GM19043 (cell line): ENCODE results near the gene CNST.
"Not testable (repeated sequence)": the region's sequence is repeated elsewhere in the genome, so short reads cannot be mapped to it uniquely, and the experiment has no call there.

ENCODE experiments used
- ATAC-seq: cut with Tn5 transposase; IDR thresholded peaks from one replicate; pipeline ENCODE4 v1.9.1; 2021; ENCODE audit warnings: low read depth; ENCODE audit not compliant: unreplicated experiment

CNST gene

DNA sequence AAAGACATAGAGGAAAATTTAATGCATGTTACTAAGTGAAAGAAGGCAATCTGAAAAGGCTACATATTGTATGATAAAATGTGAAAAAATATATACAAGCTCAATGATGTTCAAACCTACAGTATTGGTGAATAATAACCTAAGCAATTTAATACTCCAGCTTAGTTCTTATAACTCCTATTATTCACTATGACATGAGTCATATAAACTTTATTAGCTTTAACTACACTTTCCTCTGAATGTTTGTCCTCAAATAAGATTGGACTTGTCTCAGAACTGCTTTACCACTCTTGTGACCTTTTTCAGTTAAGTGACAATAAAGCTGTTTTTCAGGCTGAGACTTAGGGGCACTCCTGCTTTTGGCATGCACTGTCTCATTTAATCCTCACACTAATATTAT lies 50.9 kb downstream of the CNST start:
- no peak for ATAC-seq

DNA sequence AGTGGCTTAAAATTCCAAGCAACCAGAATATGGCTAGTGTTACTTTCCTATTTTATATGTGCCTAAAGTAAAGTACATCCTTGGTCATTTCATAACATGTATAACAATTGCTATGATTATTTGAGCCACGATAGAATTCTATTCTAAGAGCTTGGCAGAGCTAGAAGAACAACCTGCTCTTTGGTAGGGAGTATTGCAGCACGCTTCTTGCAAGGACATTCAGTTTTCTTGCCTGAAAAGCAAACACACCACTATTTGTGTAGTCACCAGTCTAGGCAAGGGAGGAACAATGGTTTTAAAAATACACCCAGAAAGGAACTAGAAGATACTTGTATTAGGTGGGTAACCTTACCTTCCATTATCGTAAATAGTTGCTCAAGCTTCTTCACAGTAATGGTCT lies 51.5 kb downstream of the CNST start:
- no peak for ATAC-seq

- no peak for ATAC-seq
Measured at GRCh38 chr1:246618240-246618808, 52.1 kb downstream of the CNST start.

- ATAC-seq: no peak
Measured at GRCh38 chr1:246622035-246622652, 55.9 kb downstream of the CNST start.

DNA sequence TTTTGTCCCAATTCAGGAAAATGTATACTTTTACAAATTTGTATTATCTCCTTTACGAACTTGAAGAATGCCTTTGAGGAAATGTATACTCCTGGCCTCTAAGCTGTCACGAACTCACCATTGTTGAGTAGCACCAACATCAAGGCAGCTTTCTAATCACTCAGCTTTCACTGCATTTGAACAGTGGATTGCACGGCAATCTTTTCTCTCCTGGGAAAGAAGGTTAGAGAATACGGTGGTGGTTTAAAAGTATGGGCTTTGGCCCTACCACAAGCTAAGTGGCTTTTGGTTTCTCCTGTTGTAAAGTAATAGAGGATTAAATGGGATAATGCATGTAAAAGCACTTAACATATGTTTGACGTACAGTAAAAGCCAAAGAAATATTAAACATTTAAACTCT lies 57.8 kb downstream of the CNST start:
- ATAC-seq: no peak

DNA sequence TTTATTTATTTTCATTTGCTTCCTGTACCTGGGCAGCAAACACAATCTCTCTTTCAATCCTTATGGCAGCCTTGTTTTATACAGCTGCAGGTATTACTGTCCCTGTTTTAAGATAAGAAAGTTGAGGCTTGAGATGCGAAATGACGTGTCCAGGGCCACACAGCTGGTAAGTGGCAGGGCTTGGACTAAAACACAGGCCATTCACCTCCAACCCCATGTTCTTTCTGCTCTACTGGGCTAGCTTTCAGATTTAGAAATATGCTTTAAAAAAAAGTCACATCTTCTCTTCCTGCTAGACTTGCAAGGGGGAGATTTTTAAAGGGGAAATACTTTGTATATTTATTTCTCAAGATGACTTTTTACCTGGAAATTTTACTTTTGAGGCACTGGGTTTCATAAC lies 62.8 kb downstream of the CNST start:
- peak; percentile 90 for ATAC-seq

DNA sequence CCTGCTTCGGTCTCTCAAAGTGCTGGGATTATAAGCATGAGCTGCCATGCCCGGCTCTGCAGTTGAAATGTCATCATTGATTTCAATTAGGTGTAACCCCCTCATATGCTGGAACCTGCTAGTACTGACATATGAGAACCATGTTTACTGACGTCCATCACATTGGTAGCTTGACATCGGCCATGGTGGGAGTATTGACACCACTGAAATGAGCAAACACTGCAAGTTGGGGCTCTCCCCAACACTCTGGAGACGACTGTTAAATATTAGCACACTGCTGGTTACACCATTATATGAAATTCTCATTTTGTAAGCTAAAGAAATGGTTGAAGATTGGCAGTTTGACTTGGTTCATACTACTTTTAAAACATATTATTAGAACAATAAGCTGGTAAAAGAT lies 63.7 kb downstream of the CNST start:
- peak; percentile 36 for ATAC-seq

GRCh38 chr1:246631426-246631825 lies 65.2 kb downstream of the CNST start:
- no peak for ATAC-seq

DNA sequence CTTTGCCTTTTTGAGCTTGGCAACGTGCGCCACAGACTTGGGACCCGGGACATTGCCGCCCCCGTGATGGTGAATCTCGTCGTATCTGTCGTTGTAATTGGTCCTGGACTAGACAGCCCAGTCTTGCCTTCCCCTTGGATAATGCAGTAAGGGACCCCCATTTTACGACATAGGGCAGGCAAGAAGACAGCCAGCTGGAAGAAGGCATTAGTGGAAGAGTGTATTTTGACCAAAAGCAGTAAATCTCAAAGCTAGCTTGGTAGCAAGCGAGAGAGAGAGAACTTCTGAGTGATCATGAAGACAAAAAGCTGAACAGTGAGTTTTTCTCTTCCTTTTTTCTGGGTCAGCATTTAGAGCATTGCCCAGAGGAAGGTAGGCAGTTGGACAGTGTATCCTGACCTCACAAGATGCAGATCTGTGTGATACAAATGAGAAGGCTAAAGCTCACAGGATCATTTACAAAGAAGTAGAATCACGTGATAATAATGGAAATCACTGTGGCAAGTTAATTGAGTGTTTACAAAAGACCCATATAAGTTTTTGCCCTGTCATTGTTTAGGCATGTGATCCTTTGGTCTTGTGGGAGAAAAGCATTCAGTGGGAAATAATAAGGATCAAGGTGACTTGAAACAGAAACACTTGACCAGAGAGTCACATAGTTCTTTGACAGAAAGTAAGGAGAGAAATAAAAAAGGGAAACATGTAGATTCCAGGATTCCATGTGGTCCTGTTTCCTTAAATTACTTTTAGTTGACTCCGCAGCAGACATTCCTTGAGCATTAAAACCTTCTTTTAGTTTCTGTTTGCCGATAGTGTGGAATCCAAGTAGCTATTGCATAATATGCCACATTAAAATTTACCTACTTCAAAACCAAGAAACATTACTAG lies 66.3 kb downstream of the CNST start:
- ATAC-seq: no peak

- not testable (repeated sequence) for ATAC-seq
Measured at GRCh38 chr1:246634659-246635058, 68.4 kb downstream of the CNST start.

DNA sequence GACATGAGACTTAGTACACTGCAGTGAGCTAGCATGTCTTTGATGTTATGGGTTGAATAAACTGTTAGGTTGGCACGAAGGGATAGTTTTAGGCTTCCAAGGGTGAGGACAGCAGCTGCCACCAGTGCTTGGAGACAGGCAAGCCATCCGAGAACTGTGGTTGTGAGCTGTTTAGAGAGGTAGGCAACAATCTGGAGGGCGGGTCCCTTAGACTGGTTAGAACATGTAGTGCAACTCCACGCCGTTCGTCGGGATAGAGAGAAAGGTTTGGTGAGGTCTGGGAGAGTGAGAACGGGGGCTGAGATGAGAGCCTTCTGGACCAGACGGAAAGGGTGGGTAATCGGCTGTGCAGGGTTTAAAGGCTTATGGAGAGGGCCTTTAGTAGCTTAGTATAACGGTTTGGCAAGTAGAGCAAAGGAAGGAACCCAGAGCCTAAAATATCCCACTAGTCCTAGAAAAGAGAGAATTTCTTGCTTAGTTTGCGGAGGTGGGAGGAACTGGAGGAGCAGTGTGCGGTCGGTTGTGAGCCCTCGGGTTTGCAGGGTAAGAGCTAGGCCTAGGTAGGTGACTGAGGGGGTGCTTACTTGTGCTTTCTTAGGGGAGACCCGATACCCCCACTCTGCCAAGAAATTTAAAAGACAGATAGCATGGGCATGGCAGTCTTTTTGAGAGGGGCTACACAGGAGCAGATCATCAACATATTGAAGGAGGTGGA lies 72.8 kb downstream of the CNST start:
- ATAC-seq: no peak

DNA sequence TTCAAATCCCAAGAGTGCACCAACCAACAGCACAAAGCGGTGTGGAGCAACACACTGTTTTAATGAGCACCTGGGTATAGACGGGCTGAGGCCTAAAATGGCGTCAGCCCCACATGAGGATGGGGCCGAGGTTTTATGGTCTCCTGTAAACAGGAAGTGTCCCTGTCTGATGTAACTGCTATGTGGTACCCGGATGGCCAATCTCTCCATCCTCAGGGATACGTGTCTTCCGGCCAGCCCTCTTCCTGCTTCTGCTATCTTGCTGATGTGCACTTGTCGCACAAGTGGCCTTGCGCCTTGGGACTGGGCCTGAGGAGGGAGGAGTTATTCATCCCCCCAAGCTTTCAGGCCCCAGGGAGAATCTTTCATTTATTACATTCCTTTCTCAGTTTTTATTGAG lies 73.5 kb downstream of the CNST start:
- ATAC-seq: no peak

DNA sequence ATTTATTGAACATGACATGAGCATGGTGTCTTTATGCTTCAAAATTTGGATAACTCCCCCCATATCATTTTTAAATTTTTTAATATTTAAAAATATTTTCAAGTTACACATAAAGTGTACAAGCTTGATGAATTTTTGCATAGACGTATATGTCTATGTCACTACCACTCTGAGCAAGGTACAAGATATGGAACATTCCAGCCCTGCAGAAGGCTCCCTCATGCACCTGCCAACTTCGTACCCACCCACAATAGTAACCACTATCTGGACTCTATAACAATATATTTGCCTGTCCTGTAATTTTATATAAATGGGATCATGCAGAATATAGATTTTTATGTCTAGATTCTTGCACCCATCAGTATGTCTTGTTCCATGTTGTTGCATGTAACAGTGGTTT lies 74.5 kb downstream of the CNST start:
- no peak for ATAC-seq

GRCh38 chr1:246641394-246641793 lies 75.1 kb downstream of the CNST start:
- ATAC-seq: no peak

DNA sequence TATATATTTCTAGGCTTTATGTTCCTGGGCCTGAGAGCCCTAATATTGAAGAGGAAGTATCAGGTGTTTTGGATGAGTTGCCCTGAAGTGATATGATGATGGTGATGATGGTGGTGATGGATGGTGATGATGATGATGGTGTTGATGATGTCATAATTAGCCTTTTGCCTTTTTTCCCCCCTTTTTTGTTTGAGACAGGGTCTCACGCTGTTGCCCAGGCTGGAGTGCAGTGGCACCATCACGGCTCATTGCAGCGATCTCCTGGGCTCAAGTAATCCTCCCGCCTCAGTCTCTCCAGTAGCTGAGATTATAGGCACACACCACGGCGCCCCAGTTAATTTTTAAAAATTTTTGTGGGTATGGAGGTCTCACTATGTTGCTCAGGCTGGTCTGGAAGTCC lies 76.5 kb downstream of the CNST start:
- ATAC-seq: no peak

GRCh38 chr1:246647113-246647512 lies 80.9 kb downstream of the CNST start:
- ATAC-seq: no peak

DNA sequence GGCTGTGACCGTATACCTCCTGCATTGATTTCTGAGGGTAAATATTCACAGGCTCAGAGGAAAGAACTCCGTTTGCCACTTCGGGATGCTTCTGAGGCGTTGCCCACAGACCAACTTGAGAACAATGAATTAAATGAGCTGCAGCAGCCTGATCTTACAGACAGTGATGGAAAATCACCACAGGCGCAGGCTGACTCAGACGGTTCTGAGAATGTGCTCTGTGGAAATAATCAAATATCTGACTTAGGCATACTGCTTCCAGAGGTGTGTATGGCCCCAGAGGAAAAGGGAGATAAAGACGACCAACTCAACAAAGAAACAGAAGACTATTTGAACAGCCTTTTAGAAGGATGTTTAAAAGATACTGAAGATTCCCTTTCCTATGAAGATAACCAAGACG lies 81.3 kb downstream of the CNST start:
- ATAC-seq: no peak

GRCh38 chr1:246651012-246651695 lies 84.9 kb downstream of the CNST start:
- ATAC-seq: no peak

GRCh38 chr1:246658567-246658966 lies 92.3 kb downstream of the CNST start:
- no peak for ATAC-seq

DNA sequence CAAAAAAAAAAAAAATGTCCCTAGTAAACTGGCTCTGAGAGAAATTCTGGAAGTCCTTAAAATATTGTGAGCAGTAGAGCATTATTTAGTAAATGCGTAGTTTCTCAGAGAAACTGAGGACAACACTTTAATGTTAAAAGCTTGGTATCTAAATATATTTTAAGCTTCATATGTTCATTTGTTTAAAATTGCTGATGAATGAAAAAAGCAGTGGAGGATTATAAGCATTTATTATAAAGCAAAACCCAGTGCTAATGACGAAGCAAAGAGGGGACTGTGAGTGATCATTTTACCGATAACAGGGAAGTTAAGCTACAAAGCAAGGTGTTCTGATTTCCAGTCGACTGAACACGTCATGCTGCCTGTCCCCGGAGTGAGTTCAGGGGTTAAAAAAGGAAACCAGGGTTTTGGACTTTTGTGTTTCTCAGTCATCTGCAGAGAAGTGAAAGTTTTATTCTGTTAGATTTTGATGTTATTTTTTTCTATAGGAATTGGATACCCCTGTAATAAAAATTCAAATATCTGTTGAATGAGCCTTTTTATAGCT lies 93.4 kb downstream of the CNST start:
- no peak for ATAC-seq
